Measurements from ENCODE around the gene ABHD16A.

DNA sequence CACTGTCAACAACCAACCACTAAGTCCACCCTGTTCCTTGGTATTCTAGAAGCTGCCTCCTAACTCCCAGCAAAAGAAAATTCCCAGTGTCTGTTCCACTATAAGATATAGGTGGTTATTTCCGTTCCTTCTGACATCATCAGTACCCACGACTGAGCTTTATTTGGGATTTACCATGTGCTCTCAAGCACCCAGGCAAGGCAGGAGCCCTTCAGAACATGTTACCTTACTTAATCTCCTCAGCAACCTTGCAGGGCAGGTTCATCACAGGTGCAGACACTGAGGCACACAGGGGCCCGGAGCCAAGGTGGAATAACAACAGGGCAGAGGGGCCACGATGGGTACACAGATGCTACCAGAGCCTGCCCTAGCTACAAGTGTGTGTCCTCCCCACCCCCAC lies 10.8 kb downstream of the ABHD16A start:
- TF ChIP-seq POLR2A (IDR thresholded peaks at IDR 0.05) (no peak), EP300 (IDR thresholded peaks at IDR 0.05) (no peak)
- TF ChIP-seq, protein P1, sequence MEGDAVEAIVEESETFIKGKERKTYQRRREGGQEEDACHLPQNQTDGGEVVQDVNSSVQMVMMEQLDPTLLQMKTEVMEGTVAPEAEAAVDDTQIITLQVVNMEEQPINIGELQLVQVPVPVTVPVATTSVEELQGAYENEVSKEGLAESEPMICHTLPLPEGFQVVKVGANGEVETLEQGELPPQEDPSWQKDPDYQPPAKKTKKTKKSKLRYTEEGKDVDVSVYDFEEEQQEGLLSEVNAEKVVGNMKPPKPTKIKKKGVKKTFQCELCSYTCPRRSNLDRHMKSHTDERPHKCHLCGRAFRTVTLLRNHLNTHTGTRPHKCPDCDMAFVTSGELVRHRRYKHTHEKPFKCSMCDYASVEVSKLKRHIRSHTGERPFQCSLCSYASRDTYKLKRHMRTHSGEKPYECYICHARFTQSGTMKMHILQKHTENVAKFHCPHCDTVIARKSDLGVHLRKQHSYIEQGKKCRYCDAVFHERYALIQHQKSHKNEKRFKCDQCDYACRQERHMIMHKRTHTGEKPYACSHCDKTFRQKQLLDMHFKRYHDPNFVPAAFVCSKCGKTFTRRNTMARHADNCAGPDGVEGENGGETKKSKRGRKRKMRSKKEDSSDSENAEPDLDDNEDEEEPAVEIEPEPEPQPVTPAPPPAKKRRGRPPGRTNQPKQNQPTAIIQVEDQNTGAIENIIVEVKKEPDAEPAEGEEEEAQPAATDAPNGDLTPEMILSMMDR (IDR thresholded peaks at IDR 0.05): no peak

Data from tibial nerve (tissue), 4 donors.